GM12865 (cell line): ENCODE measurements around the gene SNAP91.

Experiments used
- DNase-seq: peaks from one replicate; pipeline ENCODE4 v3.0.0; 2010; ENCODE audit warnings: low read depth
- H3K4me3 ChIP-seq: 2 replicates; pipeline ENCODE4 v1.5.1; 2011; ENCODE audit warnings: mild to moderate bottlenecking, low read depth, low read length, control low read depth
- TF ChIP-seq, protein P1 (sequence below): IDR thresholded peaks from 2 replicates; pipeline ENCODE4 v1.5.1; 2011; ENCODE audit warnings: low read length, control low read depth, low read depth, inconsistent platforms; ENCODE audit not compliant: insufficient read depth; ENCODE audit errors: missing control alignments

Gene SNAP91

GRCh38 chr6:83510791-83511190, 198.1 kb downstream of the SNAP91 start:
- H3K4me3 ChIP-seq, result no peak overlapping the region
- DNase-seq, result no peak
- TF ChIP-seq, protein P1, sequence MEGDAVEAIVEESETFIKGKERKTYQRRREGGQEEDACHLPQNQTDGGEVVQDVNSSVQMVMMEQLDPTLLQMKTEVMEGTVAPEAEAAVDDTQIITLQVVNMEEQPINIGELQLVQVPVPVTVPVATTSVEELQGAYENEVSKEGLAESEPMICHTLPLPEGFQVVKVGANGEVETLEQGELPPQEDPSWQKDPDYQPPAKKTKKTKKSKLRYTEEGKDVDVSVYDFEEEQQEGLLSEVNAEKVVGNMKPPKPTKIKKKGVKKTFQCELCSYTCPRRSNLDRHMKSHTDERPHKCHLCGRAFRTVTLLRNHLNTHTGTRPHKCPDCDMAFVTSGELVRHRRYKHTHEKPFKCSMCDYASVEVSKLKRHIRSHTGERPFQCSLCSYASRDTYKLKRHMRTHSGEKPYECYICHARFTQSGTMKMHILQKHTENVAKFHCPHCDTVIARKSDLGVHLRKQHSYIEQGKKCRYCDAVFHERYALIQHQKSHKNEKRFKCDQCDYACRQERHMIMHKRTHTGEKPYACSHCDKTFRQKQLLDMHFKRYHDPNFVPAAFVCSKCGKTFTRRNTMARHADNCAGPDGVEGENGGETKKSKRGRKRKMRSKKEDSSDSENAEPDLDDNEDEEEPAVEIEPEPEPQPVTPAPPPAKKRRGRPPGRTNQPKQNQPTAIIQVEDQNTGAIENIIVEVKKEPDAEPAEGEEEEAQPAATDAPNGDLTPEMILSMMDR, result no peak

- TF ChIP-seq, protein P1, result no peak
- no peak overlapping the region for H3K4me3 ChIP-seq
- DNase-seq, result no peak
Observed at GRCh38 chr6:83509441-83509840, 199.5 kb downstream of the SNAP91 start.

- TF ChIP-seq, protein P1, result no peak
- H3K4me3 ChIP-seq, result no peak overlapping the region
- DNase-seq, result no peak
Observed at GRCh38 chr6:83505356-83505755, 203.5 kb downstream of the SNAP91 start.
